OCI-M1 (cell line): ENCODE measurements around the gene OTOF.

ENCODE experiments used
- DNase-seq: peaks from one replicate; lab custom pipeline; 2025; lab: John Stamatoyannopoulos, UW

The OTOF gene

GRCh38 chr2:26407526-26407925 lies 70.4 kb downstream of the OTOF start:
- no peak for DNase-seq
